Omental fat pad (tissue), 4 donors: ENCODE results near the gene RTCB. TPM values are rescaled to one million over a fixed set of nuclear protein-coding genes. Genes with fewer than 3 reads are reported as not detected.
"Not testable (repeated sequence)": the region's sequence is repeated elsewhere in the genome, so short reads cannot be mapped to it uniquely, and the experiment has no call there.

ENCODE experiments used
- ATAC-seq: fragments of 150-250 bp; one replicate; pipeline ENCODE4 v1.9.1; 2016; ENCODE audit warnings: mild to moderate bottlenecking, moderate library complexity; ENCODE audit not compliant: low FRiP score
- DNase-seq: peaks from one replicate; pipeline ENCODE4 v3.0.0-alpha.2; 2019; ENCODE audit warnings: low spot score
- CTCF ChIP-seq, 3 donors: fragments of 450-650 bp; IDR thresholded peaks; one replicate each; pipeline ENCODE4 v1.5.1; 2016 to 2017; ENCODE audit warnings: antibody characterized with exemption in 3 of 3, mild to moderate bottlenecking in 3 of 3, moderate library complexity in 2 of 3
- total RNA-seq, 4 donors: library from RNA; depleted of rRNA; stranded (reverse); fragments of >200 nt; gene quantifications; one replicate each; pipeline ENCODE4 v1.1.0, GENCODE V29; 2016

Gene RTCB
- total RNA-seq, 4 donors from 2014 or later = 56.1 to 61.7 (median 58.6) TPM

- TF ChIP-seq CTCF (IDR thresholded peaks at IDR 0.05) = no peak
- DNase-seq (no peak), ATAC-seq (no peak)
Observed at GRCh38 chr22:32376681-32377080, 35.4 kb downstream of the RTCB start.

- TF ChIP-seq CTCF (IDR thresholded peaks at IDR 0.05) = no peak
- no peak for DNase-seq
- ATAC-seq = no peak
Observed at GRCh38 chr22:32375678-32376450, 36.2 kb downstream of the RTCB start.

GRCh38 chr22:32364210-32364609 is 47.8 kb downstream of the RTCB start:
- TF ChIP-seq CTCF (IDR thresholded peaks at IDR 0.05) = no peak
- no peak for ATAC-seq

GRCh38 chr22:32361257-32361656 is 50.8 kb downstream of the RTCB start:
- no peak for TF ChIP-seq CTCF (IDR thresholded peaks at IDR 0.05)
- ATAC-seq (no peak), DNase-seq (no peak)

More at GRCh38 chr22:32364210-32364609, 47.8 kb downstream of the RTCB start:
- no peak for DNase-seq

GRCh38 chr22:32360096-32360495 is 52.0 kb downstream of the RTCB start:
- ATAC-seq, DNase-seq: not testable (repeated sequence)

DNA sequence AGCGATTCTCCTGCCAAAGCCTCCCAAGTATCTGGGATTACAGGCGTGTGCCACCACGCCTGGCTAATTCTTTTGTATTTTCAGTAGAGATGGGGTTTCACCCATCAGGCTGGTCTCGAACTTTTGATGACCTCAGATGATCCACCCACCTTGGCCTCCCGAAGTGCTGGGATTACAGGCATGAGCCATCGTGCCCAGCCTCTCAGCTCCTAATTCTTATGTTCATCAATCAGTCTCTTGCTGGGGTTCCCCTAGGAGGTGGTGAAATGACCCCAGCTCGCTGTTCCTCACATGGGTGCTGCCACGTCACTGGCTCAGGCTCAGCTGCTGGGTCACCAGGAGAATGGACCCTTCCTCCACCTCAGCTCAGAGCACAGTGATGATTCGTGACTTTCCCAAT is 54.5 kb downstream of the RTCB start, which contains the start of gene RFPL3:
Gene RFPL3, plus strand, starts transcription at position 301 of the 400 bp plus-strand sequence. CDS start 205 bp downstream, outside the sequence.
- not testable (repeated sequence) for DNase-seq, ATAC-seq

- no peak for TF ChIP-seq CTCF (IDR thresholded peaks at IDR 0.05)
- no peak for ATAC-seq
- no peak for DNase-seq
Observed at GRCh38 chr22:32355760-32356159, 56.3 kb downstream of the RTCB start.
